ENCODE measurements around the gene LSR.

- no peak for TF ChIP-seq POLR2AphosphoS5 (IDR thresholded peaks at IDR 0.05)
- no peak for TF ChIP-seq CTCF (IDR thresholded peaks at IDR 0.05)
These were observed 65.2 kb downstream of the LSR start for GRCh38 chr19:35314031-35314430.
